CD4-positive, alpha-beta T cell (primary cell): Measurements from ENCODE around the gene NUDT8. TPM values are rescaled to one million over a fixed set of nuclear protein-coding genes. Genes with fewer than 3 reads are reported as not detected.
"Not testable (repeated sequence)": the region's sequence is repeated elsewhere in the genome, so short reads cannot be mapped to it uniquely, and the experiment has no call there.

ENCODE experiments used
- ATAC-seq: fragments of 200-7000 bp; cut with Tn5 transposase; one replicate; pipeline ENCODE4 v1.10.0; 2022; ENCODE audit warnings: mild to moderate bottlenecking; ENCODE audit not compliant: poor library complexity
- CTCF ChIA-PET: fragments of 350-600 bp; sonication (Branson Sonifier 250); formaldehyde crosslinking; loops from one replicate; lab custom pipeline; 2021; ENCODE audit warnings: antibody characterized with exemption, inconsistent platforms; lab: Charles Lee
- POLR2A ChIA-PET: fragments of 350-600 bp; sonication (Branson Sonifier 250); formaldehyde crosslinking; loops from one replicate; lab custom pipeline; 2021; ENCODE audit warnings: antibody characterized with exemption, inconsistent platforms; lab: Charles Lee
- DNase-seq, 14 experiments: peaks; one replicate each; pipeline ENCODE4 v3.0.0-alpha.2; 2013 to 2020; ENCODE audit warnings: mixed read lengths in 2 of 14
- H3K27ac ChIP-seq, 2 donors: one replicate each; pipeline versions ENCODE4 v1.5.1 to v1.7.0; 2013; ENCODE audit warnings: low read length in 2 of 2, low read depth in 1 of 2, mild to moderate bottlenecking in 1 of 2
- H3K27me3 ChIP-seq, 2 experiments: 1 replicate in 1 of 2; 2 replicates in 1 of 2; pipeline versions ENCODE4 v1.6.1 to v1.7.0; 2013; ENCODE audit warnings: low read length in 2 of 2, control low read depth in 1 of 2, mild to moderate bottlenecking in 1 of 2, moderate library complexity in 1 of 2; ENCODE audit not compliant: insufficient read depth in 2 of 2, control insufficient read depth in 1 of 2
- H3K36me3 ChIP-seq: one replicate; pipeline ENCODE4 v1.6.1; 2013; ENCODE audit warnings: low read length, control low read depth; ENCODE audit not compliant: insufficient read depth
- H3K4me1 ChIP-seq: one replicate; pipeline ENCODE4 v1.6.1; 2013; ENCODE audit warnings: low read length, control low read depth; ENCODE audit not compliant: insufficient read depth
- H3K4me3 ChIP-seq: one replicate; pipeline ENCODE4 v1.5.1; 2013; ENCODE audit warnings: mild to moderate bottlenecking, low read length, moderate library complexity
- H3K9me3 ChIP-seq, 2 experiments: 1 replicate in 1 of 2; 2 replicates in 1 of 2; pipeline versions ENCODE4 v1.6.1 to v1.7.0; 2013; ENCODE audit warnings: low read length in 2 of 2, mild to moderate bottlenecking in 2 of 2, control low read depth in 1 of 2, moderate library complexity in 1 of 2; ENCODE audit not compliant: control insufficient read depth in 1 of 2, insufficient read depth in 1 of 2
- H3K27ac Mint-ChIP-seq: one replicate; pipeline ENCODE4 v1.8.0; 2020; ENCODE audit warnings: mixed read lengths
- H3K27me3 Mint-ChIP-seq: one replicate; pipeline ENCODE4 v1.8.0; 2021; ENCODE audit warnings: mixed read lengths
- H3K36me3 Mint-ChIP-seq: one replicate; pipeline ENCODE4 v1.8.0; 2021; ENCODE audit warnings: low read depth, mixed read lengths
- H3K4me1 Mint-ChIP-seq: one replicate; pipeline ENCODE4 v1.8.0; 2021; ENCODE audit warnings: low read depth, mixed read lengths
- H3K4me3 Mint-ChIP-seq: one replicate; pipeline ENCODE4 v1.8.0; 2020; ENCODE audit warnings: mild to moderate bottlenecking, mixed read lengths
- H3K9me3 Mint-ChIP-seq: one replicate; pipeline ENCODE4 v1.8.0; 2020; ENCODE audit warnings: mixed read lengths
- CTCF ChIP-seq: fragments of 200-600 bp; IDR thresholded peaks from one replicate; pipeline ENCODE4 v1.8.0; 2022; ENCODE audit warnings: antibody characterized with exemption, mild to moderate bottlenecking
- intact Hi-C, 2 experiments: fragments of 100-400 bp; cut with DNase I in 1 of 2; cut with micrococcal nuclease in 1 of 2; formaldehyde crosslinking; loops; one replicate each; pipeline versions ENCODE4 v1.15.1 to v1.9.0; 2023 to 2025; cut with DNase I, micrococcal nuclease
- total RNA-seq, 174 experiments: library from RNA in 2 of 174; stranded (reverse) in 2 of 174; gene quantifications; one replicate each; pipeline ENCODE4 v1.2.3 and lab custom pipeline; 2021 to 2026

NUDT8 gene
- total RNA-seq, 2 experiments from 2014 or later, result 0.92 to 1.4 TPM

- ATAC-seq (no peak), DNase-seq (no peak)
- POLR2A ChIA-PET, result no interaction called here
- Mint-ChIP-seq H3K36me3 (no peaks in the 10 kb centered on the region), H3K27me3 (no peaks in the 10 kb centered on the region), H3K27ac (no peak overlapping the region), H3K9me3 (no peaks in the 10 kb centered on the region), H3K4me1 (no peaks in the 10 kb centered on the region), H3K4me3 (no peak overlapping the region)
- intact Hi-C loops, result no loop called here
- H3K4me3 ChIP-seq, result no peak overlapping the region
- no peak for TF ChIP-seq CTCF
- no peaks in the 10 kb centered on the region for H3K27me3 ChIP-seq
- H3K4me1 ChIP-seq, result no peaks in the 10 kb centered on the region
- H3K27ac ChIP-seq, result no peak overlapping the region
- no peaks in the 10 kb centered on the region for H3K36me3 ChIP-seq
- no peaks in the 10 kb centered on the region for H3K9me3 ChIP-seq
- CTCF ChIA-PET, result interaction anchor here (2.1 kb wide), 1 partner anchor 9 kb away, joined by 7 read pairs; the partner anchor contains the start of gene GSTP1
Observed at GRCh38 chr11:67592880-67593564, 36.7 kb downstream of the NUDT8 start.

GRCh38 chr11:67588899-67589415 lies 40.8 kb downstream of the NUDT8 start:
- H3K36me3 Mint-ChIP-seq, DNase-seq, H3K4me3 ChIP-seq, H3K27me3 ChIP-seq, H3K4me3 Mint-ChIP-seq, POLR2A ChIA-PET, H3K9me3 Mint-ChIP-seq, H3K27me3 Mint-ChIP-seq, ATAC-seq, H3K27ac Mint-ChIP-seq, H3K27ac ChIP-seq, H3K36me3 ChIP-seq, H3K9me3 ChIP-seq: not testable (repeated sequence)
- peaks cover 14% of the 10 kb centered on the region for H3K4me1 ChIP-seq
- CTCF ChIA-PET, result interaction anchor here (1.3 kb wide), 1 partner anchor 17 kb away, joined by 4 read pairs; no protein-coding TSS in a partner anchor
- peaks cover 19% of the 10 kb centered on the region for H3K4me1 Mint-ChIP-seq
- intact Hi-C loops, result loop anchor here in 1 of 2 experiments (5.0 kb wide), 1 partner anchor 77 kb away; no protein-coding TSS in a partner anchor

GRCh38 chr11:67588136-67588503 lies 41.6 kb downstream of the NUDT8 start:
- intact Hi-C loops, result loop anchor here in 1 of 2 experiments (5.0 kb wide), 1 partner anchor 76 kb away; no protein-coding TSS in a partner anchor
- Histone ChIP-seq H3K4me3 (no peak overlapping the region), H3K4me1 (peaks cover 17% of the 10 kb centered on the region), H3K27me3 (no peaks in the 10 kb centered on the region), H3K27ac (no peak overlapping the region), H3K9me3 (peaks cover 0 to 4% of the 10 kb centered on the region in 2 experiments), H3K36me3 (no peaks in the 10 kb centered on the region)
- POLR2A ChIA-PET, result no interaction called here
- Mint-ChIP-seq H3K4me3 (no peak overlapping the region), H3K27me3 (no peaks in the 10 kb centered on the region), H3K36me3 (peaks cover 6% of the 10 kb centered on the region), H3K9me3 (no peaks in the 10 kb centered on the region), H3K27ac (peak overlapping the region; percentile 29), H3K4me1 (peaks cover 23% of the 10 kb centered on the region)
- CTCF ChIA-PET, result interaction anchor here (1.3 kb wide), 1 partner anchor 16 kb away, joined by 4 read pairs; no protein-coding TSS in a partner anchor
- DNase-seq, result no peak
- no peak for ATAC-seq
- TF ChIP-seq CTCF, result no peak
